BLaER1 (cell line): Measurements from ENCODE around the gene HOXA11.

ENCODE experiments used
- H3K27ac ChIP-seq: shearing (Covaris generic); formaldehyde crosslinking; 2 replicates; pipeline ENCODE4 v1.8.1; 2022
- H3K27me3 ChIP-seq: shearing (Covaris generic); formaldehyde crosslinking; 2 replicates; pipeline ENCODE4 v1.8.1; 2022
- H3K36me3 ChIP-seq: shearing (Covaris generic); formaldehyde crosslinking; 2 replicates; pipeline ENCODE4 v1.8.1; 2022
- H3K4me1 ChIP-seq: shearing (Covaris generic); formaldehyde crosslinking; 2 replicates; pipeline ENCODE4 v1.8.1; 2022
- H3K4me2 ChIP-seq: shearing (Covaris generic); formaldehyde crosslinking; 2 replicates; pipeline ENCODE4 v1.8.1; 2022
- H3K4me3 ChIP-seq: shearing (Covaris generic); formaldehyde crosslinking; 2 replicates; pipeline ENCODE4 v1.8.1; 2022
- H3K9ac ChIP-seq: shearing (Covaris generic); formaldehyde crosslinking; 2 replicates; pipeline ENCODE4 v1.8.1; 2022
- H3K9me3 ChIP-seq: shearing (Covaris generic); formaldehyde crosslinking; 2 replicates; pipeline ENCODE4 v1.8.1; 2022
- H4K20me1 ChIP-seq: shearing (Covaris generic); formaldehyde crosslinking; 2 replicates; pipeline ENCODE4 v1.8.1; 2022
- Cebpa-rat ChIP-seq: shearing (Covaris generic); IDR thresholded peaks from 2 replicates; pipeline ENCODE4 v1.8.1; 2022

Gene HOXA11

DNA sequence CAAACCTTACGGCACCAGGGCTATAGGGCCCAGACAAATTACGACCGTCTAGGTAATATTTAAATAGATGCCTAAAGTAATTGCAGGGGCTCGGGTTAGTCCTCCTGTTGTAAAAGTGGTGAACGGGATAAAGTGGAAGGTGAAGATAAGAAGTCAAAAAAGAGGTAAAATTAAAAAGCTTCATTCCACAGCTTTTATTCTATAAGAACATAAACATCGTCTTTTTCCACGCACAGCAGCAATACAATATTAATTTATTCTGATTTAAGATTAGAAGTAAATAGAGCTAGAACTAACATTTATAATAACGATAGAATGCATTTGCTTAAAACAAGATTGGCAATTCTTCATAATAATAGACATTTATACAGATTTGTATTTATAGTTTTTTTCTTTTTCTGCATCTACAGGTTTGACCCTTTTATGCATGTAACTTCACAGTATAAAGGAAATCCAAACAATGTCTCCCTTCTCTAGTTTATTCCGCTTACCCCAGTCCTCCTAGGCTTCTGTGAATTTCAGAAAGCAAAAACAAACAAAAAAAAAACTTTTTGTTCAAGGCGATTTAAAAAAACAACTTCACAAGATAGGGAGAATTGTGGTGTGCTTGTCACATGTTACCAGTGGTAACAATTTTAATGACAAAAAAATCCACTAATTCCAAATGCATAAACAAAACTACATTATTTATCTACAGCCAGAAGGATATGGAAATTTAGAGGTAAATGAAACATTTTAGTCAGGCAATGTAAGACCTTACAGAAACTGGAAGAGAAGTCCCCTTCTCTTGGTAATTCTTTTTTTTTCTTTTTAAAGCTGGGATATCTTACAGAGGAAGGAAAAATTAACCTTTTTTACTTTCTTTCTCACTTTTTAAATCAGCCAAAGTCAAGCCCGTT, 14.4 kb downstream of the HOXA11 start:
- no peak for TF ChIP-seq Cebpa-rat
- H3K4me2 ChIP-seq: no peak overlapping the region
- no peaks in the 10 kb centered on the region for H3K4me1 ChIP-seq
- H3K9ac ChIP-seq: no peak overlapping the region
- H3K27me3 ChIP-seq: peaks cover 100% of the 10 kb centered on the region
- no peaks in the 10 kb centered on the region for H3K36me3 ChIP-seq
- no peak overlapping the region for H3K27ac ChIP-seq
- H4K20me1 ChIP-seq: peaks cover 100% of the 10 kb centered on the region
- no peak overlapping the region for H3K4me3 ChIP-seq
- peaks cover 45% of the 10 kb centered on the region for H3K9me3 ChIP-seq

DNA sequence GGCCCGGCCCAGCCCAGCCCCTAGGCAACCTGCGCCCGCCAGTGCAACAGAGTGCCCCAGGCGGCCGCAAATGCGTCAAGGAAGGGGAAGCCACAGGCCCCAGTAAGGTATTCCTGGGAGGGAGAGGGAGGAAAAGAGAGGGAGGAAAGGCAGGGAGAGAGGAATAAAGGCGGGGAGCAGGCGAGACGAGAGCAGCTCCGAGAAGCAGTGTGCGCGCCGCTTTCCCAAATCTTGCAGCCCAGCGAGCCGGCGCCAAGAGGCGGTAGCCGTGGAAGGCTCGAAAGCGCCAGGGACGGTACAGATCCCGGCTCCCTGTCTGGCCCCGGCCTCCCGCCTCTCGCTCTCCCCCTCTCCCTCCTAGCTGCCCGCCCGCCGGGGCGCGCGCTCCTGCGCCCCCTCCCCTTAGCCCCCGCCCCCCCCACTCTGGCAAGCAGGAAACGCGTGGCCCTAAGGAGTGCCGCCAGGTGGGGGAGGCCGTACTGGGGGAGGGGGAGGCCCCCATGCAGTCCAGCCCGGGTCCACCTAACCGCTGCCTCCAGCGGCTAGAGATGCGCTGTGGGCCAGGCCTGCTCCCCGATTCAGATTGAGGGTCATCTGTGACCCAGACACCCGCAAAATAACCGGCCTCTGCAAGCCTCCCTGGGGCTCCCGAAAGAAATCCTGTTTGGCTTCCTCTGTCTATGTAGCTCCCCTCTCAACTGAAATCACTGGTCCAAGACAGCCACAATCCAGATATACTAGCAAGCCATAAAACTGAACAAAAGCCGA, 15.2 kb downstream of the HOXA11 start:
- Histone ChIP-seq H3K27me3 (peaks cover 100% of the 10 kb centered on the region), H3K4me3 (no peak overlapping the region), H3K27ac (no peak overlapping the region), H3K9ac (no peak overlapping the region), H3K9me3 (peaks cover 51% of the 10 kb centered on the region), H3K4me2 (no peak overlapping the region), H4K20me1 (peaks cover 100% of the 10 kb centered on the region), H3K4me1 (no peaks in the 10 kb centered on the region), H3K36me3 (no peaks in the 10 kb centered on the region)
- no peak for TF ChIP-seq Cebpa-rat

DNA sequence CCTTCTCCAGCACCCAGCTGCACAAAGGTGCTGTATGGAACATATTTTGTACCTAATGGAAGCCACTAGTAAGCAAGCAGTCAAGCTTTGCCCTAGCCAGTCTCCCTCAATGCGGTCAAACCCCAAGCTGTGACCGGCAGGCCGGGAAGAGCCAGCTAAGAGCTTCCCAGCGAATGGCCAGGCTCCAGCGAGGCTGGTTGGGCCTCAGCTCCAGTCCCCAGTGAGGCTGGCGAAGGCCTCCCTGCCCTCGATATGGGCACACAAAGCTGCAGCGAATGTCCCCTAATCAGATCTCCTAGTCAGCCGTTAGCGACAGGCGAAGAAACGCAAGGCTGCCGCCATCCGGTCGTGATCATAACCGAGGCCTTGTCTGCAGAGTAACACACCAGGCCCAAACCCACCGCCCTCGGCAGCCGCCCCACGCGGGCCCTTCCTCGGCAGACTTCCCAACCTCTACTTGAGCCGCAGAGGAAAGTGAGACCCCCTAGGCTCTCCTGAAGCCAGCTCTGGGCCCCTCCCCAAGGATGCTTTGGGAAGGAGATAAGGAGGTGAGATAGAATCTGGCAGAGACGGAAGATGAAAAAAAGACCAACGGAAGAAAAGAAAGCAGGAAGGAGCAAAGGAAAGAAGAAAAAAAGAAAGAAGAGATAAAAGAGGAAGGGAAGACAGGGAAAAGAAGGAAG, 16.6 kb downstream of the HOXA11 start:
- Histone ChIP-seq H4K20me1 (peaks cover 100% of the 10 kb centered on the region), H3K9me3 (peaks cover 37% of the 10 kb centered on the region), H3K9ac (no peak overlapping the region), H3K4me1 (no peaks in the 10 kb centered on the region), H3K36me3 (no peaks in the 10 kb centered on the region), H3K4me2 (no peak overlapping the region), H3K27ac (no peak overlapping the region), H3K4me3 (no peak overlapping the region), H3K27me3 (peaks cover 100% of the 10 kb centered on the region)
- TF ChIP-seq Cebpa-rat: no peak

DNA sequence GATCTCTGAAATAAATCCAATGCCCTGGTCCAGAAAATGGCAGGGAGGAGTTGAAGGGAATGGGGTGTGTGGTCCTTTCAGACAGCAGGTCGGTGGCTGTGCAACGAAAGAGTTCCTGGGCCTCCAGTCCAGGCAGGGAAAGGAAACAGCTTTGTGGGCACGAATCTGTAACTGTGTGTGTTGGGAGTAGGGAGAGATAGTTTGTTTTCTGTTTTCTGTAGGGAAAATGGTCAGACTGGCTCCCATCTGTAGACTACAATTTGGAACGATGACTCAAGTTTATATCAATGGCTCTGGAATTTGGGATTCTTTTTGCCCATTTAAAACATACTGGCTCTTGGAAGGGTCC, 17.1 kb downstream of the HOXA11 start:
- Histone ChIP-seq H3K9ac (no peak overlapping the region), H3K4me1 (no peaks in the 10 kb centered on the region), H3K4me3 (no peak overlapping the region), H3K27me3 (peaks cover 100% of the 10 kb centered on the region), H4K20me1 (peaks cover 100% of the 10 kb centered on the region), H3K9me3 (peaks cover 32% of the 10 kb centered on the region), H3K36me3 (no peaks in the 10 kb centered on the region), H3K27ac (no peak overlapping the region), H3K4me2 (no peak overlapping the region)
- TF ChIP-seq Cebpa-rat: no peak

DNA sequence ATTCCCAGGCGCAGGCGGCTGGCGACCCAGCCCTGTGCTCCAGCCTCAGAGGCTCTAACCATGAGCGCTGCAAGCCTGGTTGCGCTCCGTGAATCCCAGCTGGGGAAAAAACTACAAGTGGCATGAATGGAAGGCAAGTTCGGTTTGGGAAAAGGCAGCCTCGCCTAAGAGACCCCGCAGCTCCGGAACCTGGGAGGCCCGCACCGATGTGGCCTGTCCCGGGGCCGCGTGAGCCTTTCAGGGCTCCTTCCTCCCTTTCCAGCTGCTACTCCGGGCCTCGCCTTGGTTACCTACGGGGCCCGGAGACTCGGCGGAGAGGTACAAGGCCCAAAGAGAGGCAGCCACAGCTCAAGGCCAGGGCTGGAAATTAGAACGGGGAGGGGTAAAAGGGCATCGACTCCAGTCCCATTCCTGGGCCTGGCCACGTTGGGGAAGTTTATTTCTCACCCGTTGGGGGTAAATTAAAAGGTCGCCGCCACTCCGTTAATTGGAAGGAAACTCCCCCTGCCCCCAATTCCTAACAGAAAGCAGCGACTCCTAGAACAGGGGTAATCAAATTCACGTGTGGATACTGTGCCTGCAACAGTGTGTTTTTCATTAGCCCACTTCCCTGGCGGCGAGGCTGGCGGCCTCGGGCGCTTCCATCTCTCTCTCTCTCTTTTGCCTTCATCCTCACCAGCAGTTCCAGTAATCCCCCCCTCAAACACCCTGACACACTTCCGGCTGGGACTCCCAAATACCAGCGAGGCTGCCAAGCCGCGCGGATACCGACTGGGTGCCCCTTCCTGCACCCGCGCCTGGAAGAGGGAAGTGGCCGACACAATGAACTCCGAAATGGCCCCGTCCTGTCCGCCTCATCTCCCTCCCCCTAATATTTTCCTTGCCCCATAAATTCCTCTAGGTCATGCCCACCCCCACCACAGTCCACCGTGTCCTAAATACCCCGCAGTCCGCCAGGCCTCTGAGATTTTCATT, 18.2 kb downstream of the HOXA11 start:
- Histone ChIP-seq H3K9me3 (peaks cover 21% of the 10 kb centered on the region), H3K36me3 (no peaks in the 10 kb centered on the region), H3K4me1 (no peaks in the 10 kb centered on the region), H3K27ac (no peak overlapping the region), H3K9ac (no peak overlapping the region), H4K20me1 (peaks cover 100% of the 10 kb centered on the region), H3K4me2 (no peak overlapping the region), H3K4me3 (no peak overlapping the region), H3K27me3 (peaks cover 100% of the 10 kb centered on the region)
- TF ChIP-seq Cebpa-rat: no peak

DNA sequence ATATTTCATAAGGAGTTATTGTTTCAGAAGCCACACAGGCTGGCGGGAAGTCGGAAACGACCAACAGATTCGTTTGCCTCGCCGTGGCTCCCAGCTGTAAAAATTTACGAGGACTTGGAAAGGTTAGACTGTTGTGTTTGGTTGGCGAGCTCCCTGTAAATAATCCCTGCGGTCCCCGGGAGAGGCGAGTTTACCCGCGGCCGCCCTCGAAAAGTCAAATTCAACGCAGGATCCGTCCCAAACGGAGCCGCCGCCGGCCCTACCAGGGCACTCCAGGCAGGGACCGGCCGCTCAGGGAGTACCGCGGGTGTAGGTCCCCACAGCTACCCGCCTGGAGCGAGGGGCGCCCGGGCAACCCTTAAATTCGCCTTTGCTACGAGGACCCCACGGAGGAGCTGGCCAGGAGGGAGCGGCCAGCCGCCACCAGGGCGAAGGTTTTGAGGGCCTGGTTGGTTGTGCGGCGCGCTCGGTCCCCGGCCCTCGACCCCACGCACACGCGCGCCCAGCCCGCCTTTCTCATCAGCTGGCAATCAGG, 19.0 kb downstream of the HOXA11 start:
- Histone ChIP-seq H3K27ac (no peak overlapping the region), H3K27me3 (peaks cover 100% of the 10 kb centered on the region), H4K20me1 (peaks cover 95% of the 10 kb centered on the region), H3K36me3 (no peaks in the 10 kb centered on the region), H3K9me3 (peaks cover 17% of the 10 kb centered on the region), H3K4me2 (no peak overlapping the region), H3K4me3 (no peak overlapping the region), H3K9ac (no peak overlapping the region), H3K4me1 (no peaks in the 10 kb centered on the region; the same call in 1 of the 2 replicates)
- no peak for TF ChIP-seq Cebpa-rat

DNA sequence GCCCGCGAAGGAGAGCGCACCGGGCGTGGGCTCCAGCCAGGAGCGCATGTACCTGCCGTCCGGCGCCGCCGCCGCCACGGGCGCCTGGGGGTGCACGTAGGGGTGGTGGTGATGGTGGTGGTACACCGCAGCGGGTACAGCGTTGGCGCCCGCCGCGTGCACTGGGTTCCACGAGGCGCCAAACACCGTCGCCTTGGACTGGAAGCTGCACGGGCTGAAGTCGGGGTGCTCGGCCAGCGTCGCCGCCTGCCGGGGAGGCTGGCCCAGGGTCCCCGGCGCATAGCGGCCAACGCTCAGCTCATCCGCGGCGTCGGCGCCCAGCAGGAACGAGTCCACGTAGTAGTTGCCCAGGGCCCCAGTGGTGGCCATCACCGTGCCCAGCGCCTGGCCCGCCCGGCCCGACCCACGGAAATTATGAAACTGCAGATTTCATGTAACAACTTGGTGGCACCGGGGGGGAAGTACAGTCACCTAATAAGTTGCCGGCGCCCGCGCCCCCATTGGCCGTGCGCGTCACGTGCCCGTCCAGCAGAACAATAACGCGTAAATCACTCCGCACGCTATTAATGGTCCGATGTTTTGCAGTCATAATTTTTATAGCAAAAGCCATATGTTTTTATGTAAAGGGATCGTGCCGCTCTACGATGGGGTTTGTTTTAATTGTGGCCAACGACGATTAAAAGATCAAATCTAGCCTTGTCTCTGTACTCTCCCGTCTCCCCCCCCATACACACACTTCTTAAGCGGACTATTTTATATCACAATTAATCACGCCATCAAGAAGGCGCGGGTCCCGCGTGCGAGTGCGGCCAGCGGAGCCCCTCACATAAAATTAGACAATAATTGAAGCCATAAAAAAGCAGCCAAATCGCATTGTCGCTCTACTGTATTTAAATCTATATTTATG, 19.7 kb downstream of the HOXA11 start, which contains the start of gene HOXA9:
Gene HOXA9 (minus strand): TSS at position 449 of the 907 bp plus-strand sequence. CDS start 80 bp downstream, at position 369.
- Histone ChIP-seq H3K36me3 (no peaks in the 10 kb centered on the region), H3K4me2 (no peak within 1 kb of the TSS), H3K4me3 (no peak within 1 kb of the TSS), H4K20me1 (peaks cover 92% of the 10 kb centered on the region), H3K9ac (no peak within 1 kb of the TSS), H3K27ac (no peak within 1 kb of the TSS), H3K27me3 (peaks cover 100% of the 10 kb centered on the region), H3K4me1 (peaks cover 6% of the 10 kb centered on the region), H3K9me3 (peaks cover 17% of the 10 kb centered on the region)
- TF ChIP-seq Cebpa-rat: no peak
